Fibroblast of lung (primary cell): ENCODE results near the gene KLHL29. TPM values are rescaled to one million over a fixed set of nuclear protein-coding genes. Genes with fewer than 3 reads are reported as not detected.

Source experiments
- DNase-seq, 2 donors: peaks; one replicate each; pipeline versions ENCODE4 v3.0.0 to v3.0.0-alpha.2; 2010; ENCODE audit warnings: low read depth in 2 of 2
- H2AFZ ChIP-seq: 2 replicates; pipeline ENCODE4 v1.5.1; 2012; ENCODE audit warnings: low read length, control low read depth, inconsistent platforms
- H3K27ac ChIP-seq: 2 replicates; pipeline ENCODE4 v1.5.1; 2011; ENCODE audit warnings: low read length, control low read depth; ENCODE audit not compliant: insufficient read depth
- H3K27me3 ChIP-seq: 2 replicates; pipeline ENCODE4 v1.5.1; 2011; ENCODE audit warnings: mild to moderate bottlenecking, low read length; ENCODE audit not compliant: control insufficient read depth, insufficient read depth
- H3K36me3 ChIP-seq: 2 replicates; pipeline ENCODE4 v1.5.1; 2011; ENCODE audit warnings: low read length; ENCODE audit not compliant: control insufficient read depth, insufficient read depth
- H3K4me1 ChIP-seq: 2 replicates; pipeline ENCODE4 v1.5.1; 2011; ENCODE audit warnings: low read length; ENCODE audit not compliant: control insufficient read depth, insufficient read depth; ENCODE audit errors: extremely low read depth
- H3K4me2 ChIP-seq: 2 replicates; pipeline ENCODE4 v1.5.1; 2011; ENCODE audit warnings: low read length, control low read depth; ENCODE audit not compliant: insufficient read depth; ENCODE audit errors: extremely low read depth
- H3K4me3 ChIP-seq, 4 experiments: fragments of 200-600 bp in 1 of 4; sonication (generic) in 1 of 4; replicated peaks in 1 of 4; 2 replicates each; pipeline ENCODE4 v1.5.1; 2011 to 2016; ENCODE audit warnings: low read length in 4 of 4, low read depth in 3 of 4, mild to moderate bottlenecking in 3 of 4, control low read depth in 2 of 4, inconsistent platforms in 1 of 4, mixed read lengths in 1 of 4; ENCODE audit not compliant: insufficient read depth in 1 of 4; ENCODE audit errors: control extremely low read depth in 1 of 4
- H3K79me2 ChIP-seq: 2 replicates; pipeline ENCODE4 v1.5.1; 2012; ENCODE audit warnings: mild to moderate bottlenecking, low read length, inconsistent platforms; ENCODE audit not compliant: control insufficient read depth, insufficient read depth
- H3K9ac ChIP-seq: 2 replicates; pipeline ENCODE4 v1.5.1; 2011; ENCODE audit warnings: mild to moderate bottlenecking, low read length, control low read depth; ENCODE audit not compliant: insufficient read depth
- H3K9me3 ChIP-seq: 2 replicates; pipeline ENCODE4 v1.5.1; 2012; ENCODE audit warnings: low read depth, low read length; ENCODE audit not compliant: control insufficient read depth, insufficient read depth
- H4K20me1 ChIP-seq: 2 replicates; pipeline ENCODE4 v1.5.1; 2011; ENCODE audit warnings: low read length; ENCODE audit not compliant: control insufficient read depth, insufficient read depth; ENCODE audit errors: extremely low read depth
- CTCF ChIP-seq, 2 donors: IDR thresholded peaks in 1 of 2; conservative IDR thresholded peaks in 1 of 2; 1 replicate in 1 of 2; 2 replicates in 1 of 2; pipeline ENCODE4 v1.5.1; 2011 to 2012; ENCODE audit warnings: low read length in 2 of 2, control low read depth in 1 of 2, inconsistent platforms in 1 of 2, low read depth in 1 of 2, mild to moderate bottlenecking in 1 of 2
- EZH2 ChIP-seq: IDR thresholded peaks from 2 replicates; pipeline ENCODE4 v1.5.1; 2012; ENCODE audit warnings: low read length, control low read depth, mild to moderate bottlenecking; ENCODE audit errors: missing control alignments
- polyA plus RNA-seq, 2 donors: library from polyadenylated mRNA; depleted of rRNA in 1 of 2; stranded (reverse) in 1 of 2; unstranded in 1 of 2; fragments of >200 nt; gene quantifications; 2 replicates each; pipeline ENCODE4 v1.2.1, GENCODE V29; 2011 to 2012; ENCODE audit warnings: missing spikeins in 1 of 2
- total RNA-seq: library from RNA; depleted of rRNA; stranded (reverse); fragments of >200 nt; gene quantifications from 2 replicates; pipeline ENCODE4 v1.2.1, GENCODE V29; 2014

The KLHL29 gene
- total and polyA plus RNA-seq, 2 donors (not counting 1 experiment from before 2014, with no cell fraction given) = 7.1 to 7.9 TPM

GRCh38 chr2:23386339-23387220, 1.6 kb downstream of the KLHL29 start:
- Histone ChIP-seq H3K4me1 (peaks cover 2% of the 10 kb centered on the region), H3K9ac (peak overlapping the region; percentile 66), H3K27me3 (no peaks in the 10 kb centered on the region), H2AFZ (peak overlapping the region; percentile 34), H3K4me3 (peak overlapping the region; percentile 55 to 85 (median 71)), H3K4me2 (peak overlapping the region; percentile 92), H3K27ac (peak overlapping the region; percentile 27), H3K36me3 (no peaks in the 10 kb centered on the region), H3K79me2 (peaks cover 5% of the 10 kb centered on the region), H4K20me1 (no peaks in the 10 kb centered on the region), H3K9me3 (no peaks in the 10 kb centered on the region)
- TF ChIP-seq EZH2 (no peak), CTCF (conservative IDR thresholded peaks at IDR 0.05 in 1 of 2, IDR thresholded peaks at IDR 0.05 in 1 of 2; ENCODE audit: low read depth in 1 of 2, low read length in 2 of 2) (no peak)
- peak in 1 of 2 donors; percentile 30 for DNase-seq

- H3K4me1 ChIP-seq = peaks cover 2% of the 10 kb centered on the region
- no peaks in the 10 kb centered on the region for H3K36me3 ChIP-seq
- H3K4me2 ChIP-seq = peak overlapping the region; percentile 92
- DNase-seq = no peak
- peaks cover 5% of the 10 kb centered on the region for H3K79me2 ChIP-seq
- peak overlapping the region; percentile 66 for H3K9ac ChIP-seq
- peak overlapping the region; percentile 55 to 85 (median 71) for H3K4me3 ChIP-seq
- H2AFZ ChIP-seq = no peak overlapping the region
- no peaks in the 10 kb centered on the region for H3K27me3 ChIP-seq
- no peaks in the 10 kb centered on the region for H3K9me3 ChIP-seq
- no peaks in the 10 kb centered on the region for H4K20me1 ChIP-seq
- H3K27ac ChIP-seq = no peak overlapping the region
- no peak for TF ChIP-seq EZH2
- TF ChIP-seq CTCF (conservative IDR thresholded peaks at IDR 0.05 in 1 of 2, IDR thresholded peaks at IDR 0.05 in 1 of 2; ENCODE audit: low read depth in 1 of 2, low read length in 2 of 2) = no peak
These were observed 2.2 kb downstream of the KLHL29 start for GRCh38 chr2:23387221-23387550.

GRCh38 chr2:23387845-23388244, 2.9 kb downstream of the KLHL29 start:
- Histone ChIP-seq H3K4me3 (no peak overlapping the region), H2AFZ (no peak overlapping the region), H4K20me1 (no peaks in the 10 kb centered on the region), H3K36me3 (no peaks in the 10 kb centered on the region), H3K4me1 (peaks cover 2% of the 10 kb centered on the region), H3K79me2 (peaks cover 5% of the 10 kb centered on the region), H3K9ac (no peak overlapping the region), H3K9me3 (no peaks in the 10 kb centered on the region), H3K27ac (no peak overlapping the region), H3K4me2 (no peak overlapping the region), H3K27me3 (no peaks in the 10 kb centered on the region)
- no peak for DNase-seq
- no peak for TF ChIP-seq CTCF (conservative IDR thresholded peaks at IDR 0.05 in 1 of 2, IDR thresholded peaks at IDR 0.05 in 1 of 2; ENCODE audit: low read depth in 1 of 2, low read length in 2 of 2)
- TF ChIP-seq EZH2 = no peak
